ENCODE results near the gene ITGA1.
"Not testable (repeated sequence)": the region's sequence is repeated elsewhere in the genome, so short reads cannot be mapped to it uniquely, and the experiment has no call there.

The ITGA1 gene

DNA sequence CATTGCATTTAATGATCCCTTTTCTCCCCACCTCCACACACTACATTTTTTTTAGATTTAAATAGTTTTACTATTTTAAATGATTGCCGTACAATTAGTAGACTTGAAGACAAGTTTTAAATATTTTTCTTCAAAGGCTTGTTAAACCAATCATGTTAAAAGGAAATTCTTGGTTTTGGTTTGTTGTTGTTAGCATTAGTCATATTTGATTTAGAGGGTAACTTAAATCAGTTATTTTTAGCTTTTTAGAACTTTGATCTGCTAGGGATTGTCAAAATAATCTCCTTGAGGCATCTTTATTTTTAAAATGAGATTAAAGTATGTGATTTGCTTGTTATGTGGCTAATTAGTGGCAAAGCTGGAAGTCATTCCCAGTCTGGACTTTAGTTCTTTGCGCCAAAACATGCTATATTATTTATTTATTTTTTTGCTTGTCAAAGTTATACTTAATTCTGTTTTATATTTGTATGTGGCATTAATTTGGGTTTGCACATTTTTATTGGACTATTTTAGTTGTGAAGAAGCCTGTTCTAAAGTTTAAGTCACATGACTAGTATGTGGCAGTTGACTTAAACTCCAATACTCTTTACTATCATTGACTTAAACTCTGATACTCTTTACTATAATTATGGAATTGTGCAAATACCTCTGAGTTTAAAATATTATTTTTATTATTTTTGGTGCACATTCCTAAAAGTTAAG lies 14.7 kb downstream of the ITGA1 start:
- DNase-seq = no peak

DNA sequence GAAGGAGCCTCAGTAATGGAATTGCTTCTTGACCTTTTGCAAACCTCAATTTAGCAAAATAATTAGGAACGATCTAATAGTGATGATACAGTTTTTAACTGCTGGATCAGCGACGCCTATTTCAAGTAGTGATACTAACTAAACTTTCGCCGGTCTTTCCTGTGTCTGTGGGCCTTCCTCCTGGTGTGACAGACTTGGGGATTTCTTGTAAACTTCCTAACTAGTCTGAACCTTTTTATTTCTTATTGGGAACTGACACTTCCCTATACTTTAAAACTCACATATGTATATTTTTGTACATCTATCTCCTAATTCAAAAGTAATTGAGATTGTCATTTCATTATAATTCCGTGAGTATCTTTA lies 15.2 kb downstream of the ITGA1 start:
- no peak for DNase-seq

DNA sequence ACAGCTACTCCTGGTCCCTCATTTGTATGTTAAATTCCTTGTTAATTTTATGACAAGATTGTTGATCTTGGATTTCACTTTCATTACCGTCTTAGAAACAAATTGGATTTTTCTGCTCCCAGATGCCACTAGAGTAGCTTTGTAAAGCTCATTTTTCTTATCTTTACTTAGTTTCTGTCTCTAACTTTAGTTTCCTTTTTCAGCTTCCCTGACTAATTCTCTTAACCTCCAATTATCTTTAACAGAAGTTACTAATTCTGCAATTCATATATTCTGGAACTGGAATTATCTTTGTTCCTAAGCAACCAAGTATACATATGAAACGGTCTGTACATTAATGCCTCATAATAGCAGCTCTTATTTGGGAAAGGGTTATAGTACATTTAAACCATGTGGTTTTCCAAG lies 16.7 kb downstream of the ITGA1 start:
- DNase-seq = no peak

DNA sequence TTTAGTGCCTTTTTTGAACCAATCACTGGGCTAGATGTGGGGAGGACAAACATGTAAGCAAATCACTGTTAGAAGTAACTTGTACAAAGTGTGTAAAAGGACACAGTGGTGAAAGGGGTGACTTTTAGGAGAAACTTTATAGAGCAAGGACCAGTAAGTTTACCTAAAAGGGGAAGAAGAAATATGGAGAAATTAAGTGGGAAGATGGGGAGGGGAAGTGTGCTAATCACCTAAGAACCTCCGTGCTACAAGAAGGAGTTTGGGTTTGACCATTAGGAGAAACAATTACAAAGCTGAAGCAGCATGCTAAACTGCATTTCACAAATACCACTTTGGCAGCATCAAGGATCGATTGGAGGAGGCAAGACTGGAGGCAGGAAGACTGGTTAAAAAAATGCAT lies 17.3 kb downstream of the ITGA1 start:
- DNase-seq = no peak

DNA sequence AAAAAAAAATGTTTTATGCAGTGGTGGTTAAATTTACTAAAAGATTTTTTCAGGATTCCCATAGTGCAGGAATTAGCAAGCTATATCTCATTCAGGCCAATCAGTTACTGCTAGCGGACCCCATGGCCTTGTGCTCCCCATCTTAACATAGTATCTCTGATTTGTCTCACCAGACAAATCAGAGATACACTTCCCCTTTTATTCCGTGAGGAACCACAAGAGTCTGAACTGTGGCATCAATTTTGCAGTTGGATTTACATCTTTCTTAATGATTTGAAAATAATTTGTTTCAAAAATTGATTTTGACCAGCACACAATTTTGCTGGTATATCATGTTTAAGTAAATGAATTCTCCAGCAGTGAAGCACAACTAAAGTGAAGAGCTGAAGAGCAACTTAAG lies 17.9 kb downstream of the ITGA1 start:
- no peak for DNase-seq

DNA sequence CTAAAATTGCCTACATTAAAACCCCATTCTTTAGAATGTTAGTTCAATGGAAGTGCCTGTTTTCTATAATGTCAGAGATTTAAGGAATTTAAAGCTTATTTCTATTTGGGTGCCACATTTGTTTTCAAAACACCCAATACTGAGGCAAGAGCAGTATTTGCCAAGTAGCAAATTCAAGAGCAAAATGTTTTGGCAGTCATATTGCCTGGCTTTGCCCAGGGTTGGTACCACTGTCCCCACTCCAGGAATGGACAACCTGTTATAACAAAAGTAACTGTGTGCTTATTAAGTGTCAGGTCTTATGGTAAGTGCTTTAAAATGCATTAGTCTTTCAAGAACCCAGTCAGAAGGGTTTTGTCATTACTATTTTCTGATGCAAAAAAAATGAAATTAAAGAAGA lies 19.3 kb downstream of the ITGA1 start:
- no peak for DNase-seq

DNA sequence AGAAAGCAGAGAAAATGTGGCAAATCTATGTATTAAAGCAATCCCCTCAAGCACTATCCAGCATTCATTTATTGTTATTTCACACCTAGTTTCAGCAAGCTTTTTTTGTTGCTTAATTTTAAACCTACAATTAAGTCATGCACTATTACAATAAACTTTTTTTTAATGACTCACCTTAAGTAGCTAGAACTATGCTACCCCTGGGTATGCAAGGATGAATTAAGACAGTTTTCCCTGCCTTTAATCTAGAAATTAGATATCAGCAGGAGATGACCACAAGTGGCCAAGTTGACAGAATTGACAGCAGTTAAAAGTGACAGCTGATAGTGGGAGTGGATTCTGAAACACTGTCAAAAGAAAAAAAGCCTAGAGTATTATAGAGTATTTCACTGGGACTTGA lies 20.0 kb downstream of the ITGA1 start:
- no peak for DNase-seq

DNA sequence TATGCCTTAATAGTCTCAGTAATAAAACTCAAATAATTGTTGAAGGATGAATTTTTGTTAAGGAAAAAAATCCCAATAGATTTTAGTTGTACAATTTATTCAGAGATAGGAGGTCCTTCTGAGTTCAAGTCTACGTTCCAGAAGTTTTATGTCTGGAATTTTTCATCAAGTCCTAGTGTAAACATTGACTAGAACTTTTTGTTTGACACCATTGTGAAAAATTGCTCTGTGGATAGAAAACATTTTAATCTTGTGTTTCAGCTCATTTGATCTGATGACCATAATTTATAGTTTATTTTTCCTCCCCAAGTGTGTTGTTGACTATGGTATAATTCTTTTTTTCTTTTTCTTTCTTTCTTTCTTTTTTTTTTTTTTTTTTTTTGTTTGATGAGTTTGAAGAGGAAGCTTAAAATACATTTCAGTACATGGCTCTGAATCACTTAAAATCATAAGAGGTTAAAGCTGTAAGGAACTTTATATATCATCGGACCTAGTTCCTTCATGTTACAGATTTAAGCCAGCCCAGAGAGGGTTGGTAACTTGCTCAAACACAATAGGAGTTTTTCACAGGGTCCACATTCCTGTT lies 20.7 kb downstream of the ITGA1 start:
- DNase-seq = no peak

DNA sequence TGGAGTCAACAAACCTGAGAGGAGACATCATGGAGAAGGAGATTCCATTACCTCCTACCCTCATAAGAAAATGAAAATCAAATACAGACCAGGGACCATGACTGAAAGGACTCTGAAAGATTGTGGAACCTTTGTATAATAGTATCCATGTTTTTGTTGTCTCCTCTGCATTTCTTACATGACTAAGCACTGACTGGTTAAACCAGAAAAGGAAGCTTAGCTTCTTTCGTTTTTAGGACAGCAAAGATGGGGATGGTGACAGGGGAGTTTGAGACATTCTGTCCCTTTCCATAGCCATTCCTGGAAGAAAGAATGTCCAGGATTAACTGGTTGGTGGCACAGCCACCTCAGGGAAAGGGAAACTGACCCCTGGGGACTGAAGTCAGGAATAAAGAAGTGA lies 22.2 kb downstream of the ITGA1 start:
- DNase-seq = no peak

DNA sequence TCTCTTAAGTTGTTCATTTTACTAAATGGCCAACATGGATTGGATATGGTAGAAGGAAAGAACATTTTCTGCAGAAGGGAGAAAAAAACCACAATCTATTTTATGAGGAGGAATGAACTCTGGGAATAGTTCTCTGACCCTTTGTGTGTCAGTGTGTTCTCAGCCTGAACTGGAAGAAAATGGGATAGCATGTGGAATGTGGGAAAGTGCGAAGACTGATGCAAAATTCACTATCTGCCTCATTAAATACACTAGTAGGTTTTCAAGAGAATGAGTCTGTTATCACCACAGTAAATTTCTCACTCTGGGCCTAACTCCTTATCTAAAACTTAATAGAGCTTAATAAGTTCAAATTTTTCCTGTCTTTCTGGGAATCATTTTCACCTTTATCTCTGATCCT lies 22.7 kb downstream of the ITGA1 start:
- DNase-seq = no peak

DNA sequence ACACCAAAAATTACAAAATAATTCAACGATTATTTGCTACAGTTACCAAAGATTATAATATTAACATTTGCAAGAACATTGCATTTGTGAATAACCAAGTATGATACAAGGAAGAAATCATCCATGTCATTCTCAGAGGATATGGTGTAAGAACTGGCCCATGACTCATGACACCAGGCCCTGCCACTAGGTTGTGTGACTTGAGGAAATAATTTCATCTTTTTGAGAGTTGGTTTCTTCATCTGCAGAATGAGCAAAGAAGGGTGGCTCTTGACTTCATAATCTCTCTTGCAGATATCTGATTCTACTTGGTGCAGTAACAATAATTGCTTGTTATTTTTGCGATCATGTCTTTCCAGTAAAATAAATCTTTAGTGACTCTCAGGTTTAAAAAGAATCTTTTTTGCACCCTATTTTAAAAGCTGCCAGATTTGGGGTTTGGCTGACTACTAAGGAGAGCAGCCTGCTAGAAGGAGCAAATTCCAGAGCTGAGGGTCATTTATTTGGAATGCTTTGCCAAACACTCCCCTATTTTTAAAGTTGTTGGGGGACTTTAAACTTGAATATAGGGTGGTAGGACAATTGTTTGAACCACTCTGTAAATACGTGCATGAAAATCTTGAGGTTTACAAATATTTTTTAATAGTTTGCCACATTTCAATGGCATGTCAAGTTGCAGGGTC lies 23.5 kb downstream of the ITGA1 start:
- DNase-seq = no peak

DNA sequence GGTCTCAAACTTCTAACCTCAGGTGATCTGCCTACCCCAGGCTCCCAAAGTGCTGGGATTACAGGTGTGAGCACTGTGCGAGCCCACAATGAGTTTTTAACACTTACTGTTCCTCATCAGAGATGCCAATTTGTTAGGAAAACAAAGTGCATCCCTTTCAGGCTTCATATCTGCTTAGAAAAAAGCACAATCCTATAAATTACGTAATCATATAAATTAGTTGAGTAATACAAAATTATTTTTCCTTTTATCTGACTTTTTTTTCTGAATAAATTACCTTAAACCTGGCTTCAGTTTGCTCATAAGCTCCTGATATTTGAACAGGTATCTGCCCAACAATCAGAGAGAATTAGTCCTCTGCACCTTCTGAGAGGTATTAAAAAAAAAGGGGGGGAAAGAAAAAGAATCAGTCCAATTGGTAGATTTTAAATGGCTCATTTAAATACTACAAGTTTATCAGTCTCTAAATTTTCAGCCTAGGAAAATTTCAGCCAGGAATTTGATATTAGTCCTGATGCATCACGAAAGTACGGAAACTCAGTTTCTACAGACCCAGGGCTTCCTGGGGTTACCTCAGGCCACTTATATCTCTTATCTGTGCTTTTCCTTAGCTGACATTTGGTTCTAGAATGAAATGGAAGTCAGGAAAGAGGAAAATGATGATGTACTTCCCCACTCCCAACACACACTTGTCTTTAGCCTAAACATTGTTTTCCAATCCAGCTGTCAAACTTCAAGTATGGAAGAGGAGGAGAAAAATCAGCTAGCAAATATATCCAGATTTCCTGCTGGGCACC lies 26.8 kb downstream of the ITGA1 start:
- no peak for DNase-seq

DNA sequence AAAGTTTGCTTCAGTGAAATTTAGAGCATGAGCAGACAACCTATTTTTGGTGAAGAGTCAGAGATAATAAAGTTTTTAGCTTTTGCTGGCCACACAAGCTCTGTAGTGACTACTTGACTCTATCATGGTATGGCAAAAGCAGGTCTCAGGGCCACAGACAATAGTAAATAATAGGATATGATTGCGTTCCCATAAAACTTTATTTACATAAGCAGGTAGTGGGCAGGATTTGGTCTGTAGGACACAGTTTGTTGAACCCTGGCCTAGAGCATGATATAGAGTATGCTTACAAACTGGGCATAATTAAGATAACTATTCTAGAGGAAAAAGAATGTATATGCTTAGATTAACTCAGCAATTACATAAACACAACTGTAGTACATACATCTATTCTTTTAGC lies 30.1 kb downstream of the ITGA1 start:
- DNase-seq = no peak

DNA sequence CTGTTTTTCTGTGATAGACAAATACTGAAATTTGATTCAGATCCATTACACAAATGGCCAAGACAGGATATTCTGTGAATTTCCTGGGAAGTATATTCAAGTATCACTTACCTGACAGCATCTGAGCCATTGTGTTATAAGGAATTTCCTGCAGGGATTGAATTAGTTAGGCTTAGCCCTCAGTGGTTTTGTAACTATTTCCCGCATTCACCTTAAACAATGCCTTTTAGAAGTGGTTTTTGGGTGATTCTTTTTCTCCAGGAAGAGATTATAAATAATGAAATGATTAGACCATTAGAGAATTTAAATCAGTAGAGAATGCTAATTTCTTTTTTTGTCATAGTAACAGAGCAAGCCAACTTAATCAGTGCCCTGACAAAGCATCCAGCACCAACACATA lies 30.6 kb downstream of the ITGA1 start:
- no peak for DNase-seq

DNA sequence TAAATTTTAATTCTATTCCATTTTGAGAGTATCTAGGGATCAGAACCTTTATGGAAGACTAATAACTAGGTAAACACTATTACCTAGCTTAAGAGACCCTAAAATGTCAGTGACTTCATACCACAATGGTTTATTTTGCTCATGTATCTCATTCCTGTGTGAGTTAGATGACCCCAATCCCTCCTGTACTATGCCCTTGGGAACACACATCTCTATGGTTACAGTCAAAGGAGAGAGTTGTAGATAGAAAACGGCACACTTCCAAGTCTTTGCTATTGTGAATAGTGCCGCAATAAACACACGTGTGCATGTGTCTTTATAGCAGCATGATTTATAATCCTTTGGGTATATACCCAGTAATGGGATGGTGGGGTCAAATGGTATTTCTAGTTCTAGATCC lies 31.1 kb downstream of the ITGA1 start:
- DNase-seq = not testable (repeated sequence)

DNA sequence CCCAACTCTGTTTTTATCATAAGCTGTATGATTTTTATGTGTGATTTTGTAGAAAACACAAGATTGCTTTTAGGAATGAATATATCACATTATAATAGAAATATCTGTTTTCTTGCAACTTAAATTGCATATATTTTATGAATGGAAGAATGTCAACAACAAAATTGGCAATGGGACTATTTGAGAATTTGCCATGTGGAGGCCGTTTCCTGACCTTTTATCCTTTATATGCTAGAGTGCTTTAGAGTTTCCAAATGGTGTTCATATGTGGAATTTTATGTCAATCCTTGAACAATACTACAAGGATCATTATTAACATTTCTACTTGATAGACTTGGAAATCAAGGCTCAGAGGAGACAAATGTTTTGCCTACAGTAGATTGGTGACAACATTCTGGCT lies 34.2 kb downstream of the ITGA1 start:
- no peak for DNase-seq

DNA sequence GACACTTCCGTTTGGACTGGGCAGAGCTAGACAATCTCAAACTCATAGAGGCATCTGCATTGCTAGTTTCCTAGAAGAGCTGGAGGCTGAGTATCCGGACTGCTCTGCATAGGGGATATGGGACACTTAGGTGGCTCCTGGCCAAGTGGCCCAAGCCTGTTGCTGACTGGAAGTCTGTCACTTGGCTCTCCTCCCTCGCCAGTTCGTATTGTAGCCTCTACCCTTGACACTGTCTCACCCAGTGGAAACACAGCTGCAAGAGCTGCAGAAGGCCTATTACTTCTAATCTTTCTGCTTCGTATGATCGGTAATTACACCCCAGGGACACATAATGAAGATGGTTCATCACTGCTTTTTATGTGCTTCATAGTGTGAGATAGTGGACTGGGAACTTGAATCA lies 34.7 kb downstream of the ITGA1 start:
- no peak for DNase-seq

DNA sequence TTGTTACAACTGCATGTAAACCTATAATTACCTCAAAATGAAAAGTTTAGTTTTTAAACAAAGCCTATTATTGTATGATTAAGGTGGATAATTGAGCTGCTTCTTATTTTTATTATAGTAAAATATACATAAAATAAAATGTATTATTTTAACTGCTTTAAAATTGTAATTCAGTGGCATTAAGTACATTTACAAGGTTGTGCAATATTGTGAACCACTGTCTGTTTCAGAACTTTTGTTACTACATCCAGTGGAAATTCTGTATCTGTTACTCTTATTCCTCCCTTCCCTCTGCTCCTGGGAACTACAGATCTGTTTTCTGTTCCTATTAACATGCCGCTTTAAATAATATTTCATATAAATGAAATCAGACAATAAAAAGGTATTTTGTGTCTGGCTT lies 37.1 kb downstream of the ITGA1 start:
- no peak for DNase-seq

DNA sequence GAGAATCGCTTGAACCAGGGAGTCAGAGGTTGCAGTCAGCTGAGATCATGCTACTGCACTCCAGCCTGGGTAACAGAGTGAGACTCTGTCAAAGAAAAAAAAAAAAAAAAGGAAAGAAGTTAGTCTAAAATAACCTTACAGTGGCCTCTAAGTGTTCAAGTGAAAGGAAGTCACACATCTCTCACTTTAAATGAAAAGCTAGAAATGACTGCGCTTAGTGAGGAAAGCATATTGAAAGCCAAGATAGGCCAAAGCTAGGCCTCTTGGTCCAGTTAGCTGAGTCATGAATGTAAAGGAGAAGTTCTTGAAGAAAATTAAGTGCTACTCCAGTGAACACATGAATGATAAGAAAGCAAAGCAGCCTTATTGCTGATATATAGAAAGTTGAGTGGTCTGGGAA lies 38.1 kb downstream of the ITGA1 start:
- DNase-seq = no peak

DNA sequence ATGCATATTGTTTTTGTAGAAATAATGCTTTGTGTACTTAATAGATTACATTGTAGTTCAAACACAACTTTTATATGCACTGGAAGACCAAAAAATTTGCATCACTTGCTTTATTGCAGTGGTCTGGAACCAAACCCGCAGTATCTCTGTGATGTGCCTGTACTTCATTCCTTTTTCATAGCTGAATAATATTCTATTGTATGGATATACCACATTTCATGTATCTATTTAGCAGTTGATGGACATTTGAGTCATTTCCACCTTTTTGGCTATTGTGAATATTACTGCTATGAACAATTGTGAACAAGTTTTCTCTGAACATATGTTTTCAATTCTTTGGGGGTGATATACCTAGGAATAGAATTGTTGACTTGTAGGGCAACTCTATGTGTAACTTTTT lies 40.1 kb downstream of the ITGA1 start:
- DNase-seq = no peak

DNA sequence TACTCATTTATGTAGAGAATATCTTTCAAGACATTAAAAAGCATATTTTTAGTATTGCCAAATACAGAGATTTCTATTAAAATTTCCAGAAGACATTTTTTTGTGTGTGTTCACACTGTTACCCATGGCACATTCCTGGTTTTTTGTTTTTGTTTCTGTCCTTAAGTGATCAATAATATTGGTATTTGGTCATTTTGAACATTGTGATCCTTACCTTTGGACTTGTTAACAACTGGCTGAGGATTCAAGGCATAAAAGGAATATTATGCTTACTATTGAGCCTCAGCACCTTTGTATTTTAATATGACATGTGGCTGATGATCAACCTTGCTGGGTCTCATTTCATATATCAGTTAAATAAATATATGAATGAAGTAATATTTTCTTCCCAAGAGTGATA lies 41.9 kb downstream of the ITGA1 start:
- no peak for DNase-seq

DNA sequence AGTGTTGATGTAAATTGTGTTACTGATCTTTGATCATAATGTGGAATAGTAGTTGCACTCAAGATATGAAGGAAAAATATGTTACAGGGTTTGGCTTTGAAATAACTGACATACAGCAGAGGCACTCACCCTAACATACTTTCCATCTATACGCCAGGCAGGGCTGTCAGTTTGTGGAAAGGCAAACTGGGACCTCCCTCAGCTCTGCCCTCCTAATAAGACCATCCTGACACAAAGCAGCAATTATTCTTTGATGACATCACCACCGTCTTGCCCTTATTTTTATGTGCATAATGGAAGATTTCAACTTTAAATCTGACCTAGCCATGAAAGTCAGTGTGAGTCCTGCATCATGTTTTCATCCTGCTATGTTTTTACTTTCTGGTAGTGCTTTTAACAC lies 42.9 kb downstream of the ITGA1 start:
- DNase-seq = no peak

DNA sequence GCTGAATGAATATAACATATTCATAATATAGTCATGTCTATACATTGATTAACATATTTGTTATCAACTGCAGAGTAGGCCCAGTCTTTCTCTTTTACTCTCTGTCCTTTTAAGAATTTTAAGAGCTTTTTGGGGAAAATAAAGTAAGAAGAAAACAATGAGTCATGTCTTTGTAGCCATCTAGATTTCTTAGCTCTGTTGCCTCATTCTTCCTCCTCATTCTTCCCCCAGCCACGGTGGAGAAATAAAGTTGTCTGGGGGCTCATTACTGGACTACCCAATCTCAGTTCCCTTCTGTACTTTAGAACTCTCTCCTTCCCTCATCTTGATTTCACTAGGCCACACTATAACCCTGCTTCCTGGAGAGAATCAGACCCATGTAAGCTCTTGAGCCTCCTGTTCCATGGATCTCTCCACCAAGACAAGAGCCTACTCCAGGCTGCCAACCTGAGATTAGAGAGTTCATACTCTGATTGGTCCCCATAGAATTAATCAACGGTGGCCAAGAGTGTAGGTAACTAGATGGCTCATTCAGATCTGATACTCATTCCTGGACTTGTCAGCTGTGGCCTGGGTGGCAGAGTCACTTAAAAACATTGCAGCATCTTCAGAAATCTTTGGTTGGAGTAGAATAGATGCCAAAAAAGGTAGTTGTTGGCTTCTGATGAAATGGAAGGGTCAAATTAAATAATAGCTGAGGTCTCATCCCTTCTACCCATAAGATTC lies 44.2 kb downstream of the ITGA1 start:
- DNase-seq = no peak
